GM10847 (cell line): ENCODE measurements around the gene TBC1D22B.

ENCODE experiments used
- POLR2A ChIP-seq: IDR thresholded peaks from 2 replicates; pipeline ENCODE4 v1.6.1; 2011; ENCODE audit not compliant: insufficient read length; ENCODE audit errors: extremely low read depth

Gene TBC1D22B

GRCh38 chr6:37253486-37254007 lies 4.0 kb upstream of the TBC1D22B start:
- no peak for TF ChIP-seq POLR2A

- TF ChIP-seq POLR2A = no peak
Observed at GRCh38 chr6:37254881-37255280, 2.7 kb upstream of the TBC1D22B start.

GRCh38 chr6:37256692-37257319 lies 766 bp upstream of the TBC1D22B start:
- TF ChIP-seq POLR2A = no peak

GRCh38 chr6:37257320-37257633 lies 295 bp upstream of the TBC1D22B start:
- no peak for TF ChIP-seq POLR2A

- TF ChIP-seq POLR2A = no peak
Observed at GRCh38 chr6:37258405-37259105, 983 bp downstream of the TBC1D22B start.

- TF ChIP-seq POLR2A = no peak
Observed at GRCh38 chr6:37259191-37259590, 1.6 kb downstream of the TBC1D22B start.

- no peak for TF ChIP-seq POLR2A
Observed at GRCh38 chr6:37260040-37260439, 2.5 kb downstream of the TBC1D22B start.

GRCh38 chr6:37260444-37260843 lies 2.9 kb downstream of the TBC1D22B start:
- TF ChIP-seq POLR2A = no peak

- no peak for TF ChIP-seq POLR2A
Observed at GRCh38 chr6:37261198-37261597, 3.6 kb downstream of the TBC1D22B start.

GRCh38 chr6:37262446-37263026 lies 5.0 kb downstream of the TBC1D22B start:
- no peak for TF ChIP-seq POLR2A

GRCh38 chr6:37265001-37265400 lies 7.4 kb downstream of the TBC1D22B start:
- no peak for TF ChIP-seq POLR2A

- no peak for TF ChIP-seq POLR2A
Observed at GRCh38 chr6:37265860-37266259, 8.3 kb downstream of the TBC1D22B start.

GRCh38 chr6:37269105-37269504 lies 11.5 kb downstream of the TBC1D22B start:
- TF ChIP-seq POLR2A = no peak

- TF ChIP-seq POLR2A = no peak
Observed at GRCh38 chr6:37272834-37273566, 15.4 kb downstream of the TBC1D22B start.

- TF ChIP-seq POLR2A = no peak
Observed at GRCh38 chr6:37273690-37274089, 16.1 kb downstream of the TBC1D22B start.

- TF ChIP-seq POLR2A = no peak
Observed at GRCh38 chr6:37275350-37275749, 17.8 kb downstream of the TBC1D22B start.
